CD14-positive monocyte (primary cell): ENCODE results near the gene CASK. TPM values are rescaled to one million over a fixed set of nuclear protein-coding genes. Genes with fewer than 3 reads are reported as not detected.
"Not testable (repeated sequence)": the region's sequence is repeated elsewhere in the genome, so short reads cannot be mapped to it uniquely, and the experiment has no call there.

ENCODE experiments used
- DNase-seq, 3 donors: peaks; one replicate each; pipeline ENCODE4 v3.0.0-alpha.2; 2011 to 2022
- H2AFZ ChIP-seq: 2 replicates; pipeline ENCODE4 v1.6.0; 2012; ENCODE audit warnings: mild to moderate bottlenecking, low read depth, low read length, inconsistent platforms; ENCODE audit not compliant: insufficient read depth, poor library complexity, severe bottlenecking
- H3K27ac ChIP-seq, 2 donors: 1 replicate in 1 of 2; 2 replicates in 1 of 2; pipeline ENCODE4 v1.5.1; 2012 to 2013; ENCODE audit warnings: low read length in 2 of 2, control low read depth in 1 of 2, inconsistent platforms in 1 of 2, low read depth in 1 of 2, mild to moderate bottlenecking in 1 of 2
- H3K27me3 ChIP-seq, 2 donors: one replicate each; pipeline versions ENCODE4 v1.6.0 to v1.6.1; 2011 to 2013; ENCODE audit warnings: low read length in 2 of 2; ENCODE audit not compliant: control insufficient read depth in 2 of 2, insufficient read depth in 2 of 2
- H3K36me3 ChIP-seq, 2 donors: replicated peaks in 1 of 2; 1 replicate in 1 of 2; 2 replicates in 1 of 2; pipeline versions ENCODE4 v1.5.1 to v1.6.1; 2012 to 2013; ENCODE audit warnings: low read length in 2 of 2, control low read depth in 1 of 2, inconsistent platforms in 1 of 2, mild to moderate bottlenecking in 1 of 2; ENCODE audit not compliant: insufficient read depth in 2 of 2, control insufficient read depth in 1 of 2
- H3K4me1 ChIP-seq, 2 donors: 1 replicate in 1 of 2; 2 replicates in 1 of 2; pipeline versions ENCODE4 v1.5.1 to v1.6.1; 2012 to 2013; ENCODE audit warnings: low read length in 2 of 2, control low read depth in 1 of 2, inconsistent platforms in 1 of 2, mild to moderate bottlenecking in 1 of 2, moderate library complexity in 1 of 2; ENCODE audit not compliant: insufficient read depth in 2 of 2, control insufficient read depth in 1 of 2
- H3K4me2 ChIP-seq: replicated peaks from 2 replicates; pipeline ENCODE3; 2012; ENCODE audit warnings: low read length, moderate library complexity, mild to moderate bottlenecking; ENCODE audit not compliant: poor library complexity, severe bottlenecking; ENCODE audit errors: extremely low read depth
- H3K4me3 ChIP-seq, 3 experiments: fragments of 200-600 bp in 1 of 3; sonication (generic) in 1 of 3; replicated peaks in 1 of 3; 1 replicate in 2 of 3; 2 replicates in 1 of 3; pipeline ENCODE4 v1.5.1; 2011 to 2013; ENCODE audit warnings: low read length in 3 of 3, mild to moderate bottlenecking in 3 of 3, control low read depth in 2 of 3, low read depth in 2 of 3, inconsistent platforms in 1 of 3, moderate library complexity in 1 of 3
- H3K79me2 ChIP-seq: 2 replicates; pipeline ENCODE4 v1.6.0; 2012; ENCODE audit warnings: mild to moderate bottlenecking, control low read depth, inconsistent platforms, low read length, moderate library complexity; ENCODE audit not compliant: insufficient read depth
- H3K9ac ChIP-seq: 2 replicates; pipeline ENCODE4 v1.6.0; 2017; ENCODE audit warnings: low read length, mild to moderate bottlenecking; ENCODE audit not compliant: insufficient read depth, poor library complexity, severe bottlenecking
- H3K9me3 ChIP-seq, 2 donors: replicated peaks in 1 of 2; 1 replicate in 1 of 2; 2 replicates in 1 of 2; pipeline versions ENCODE4 v1.5.1 to v1.6.1; 2012 to 2013; ENCODE audit warnings: low read length in 2 of 2, control low read depth in 1 of 2; ENCODE audit not compliant: control insufficient read depth in 1 of 2, insufficient read depth in 1 of 2
- H4K20me1 ChIP-seq: 2 replicates; pipeline ENCODE4 v1.6.0; 2012; ENCODE audit warnings: mild to moderate bottlenecking, low read length, control low read depth, moderate library complexity; ENCODE audit not compliant: insufficient read depth
- H3K27ac Mint-ChIP-seq, 7 donors: one replicate each; pipeline ENCODE4 v1.8.0; 2020; ENCODE audit warnings: mild to moderate bottlenecking in 7 of 7, mixed read lengths in 7 of 7, moderate library complexity in 6 of 7, inconsistent platforms in 2 of 7
- H3K27me3 Mint-ChIP-seq, 3 donors: one replicate each; pipeline ENCODE4 v1.8.0; 2021 to 2022; ENCODE audit warnings: low read depth in 3 of 3, mild to moderate bottlenecking in 3 of 3, mixed read lengths in 3 of 3, moderate library complexity in 3 of 3, inconsistent platforms in 1 of 3
- H3K36me3 Mint-ChIP-seq, 2 donors: one replicate each; pipeline ENCODE4 v1.8.0; 2020; ENCODE audit warnings: mixed read lengths in 2 of 2, inconsistent platforms in 1 of 2, mild to moderate bottlenecking in 1 of 2
- H3K4me1 Mint-ChIP-seq: one replicate; pipeline ENCODE4 v1.8.0; 2020; ENCODE audit warnings: mild to moderate bottlenecking, mixed read lengths
- H3K4me3 Mint-ChIP-seq, 2 donors: one replicate each; pipeline ENCODE4 v1.8.0; 2020; ENCODE audit warnings: mild to moderate bottlenecking in 2 of 2, mixed read lengths in 2 of 2, moderate library complexity in 1 of 2
- H3K9me3 Mint-ChIP-seq, 7 donors: one replicate each; pipeline ENCODE4 v1.8.0; 2020 to 2022; ENCODE audit warnings: mixed read lengths in 7 of 7, mild to moderate bottlenecking in 6 of 7, moderate library complexity in 6 of 7, inconsistent platforms in 2 of 7
- WGBS: methylation state at CpG from one replicate; pipeline ENCODE4 v1.1.5; 2013; ENCODE audit warnings: missing lambda C conversion rate; ENCODE audit not compliant: insufficient coverage; 5-methylcytosine and 5-hydroxymethylcytosine counted together
- intact Hi-C, 2 donors: fragments of 100-400 bp; cut with micrococcal nuclease; formaldehyde crosslinking; loops; one replicate each; pipeline versions ENCODE4 v1.15.0 to v1.15.1; 2023
- polyA plus RNA-seq, 3 donors: library from polyadenylated mRNA; depleted of rRNA in 1 of 3; unstranded in 2 of 3; stranded (reverse) in 1 of 3; fragments of 300-500 nt in 2 of 3; fragments of >200 nt in 1 of 3; fragmentation: Illumina TruSeq in 2 of 3; gene quantifications; 1 replicate in 2 of 3; 2 replicates in 1 of 3; pipeline ENCODE4 v1.2.3, GENCODE V29; 2012 to 2021
- TF ChIP-seq, protein P1 (sequence below): fragments of 200-600 bp; IDR thresholded peaks from one replicate; pipeline ENCODE4 v1.8.0; 2022; ENCODE audit warnings: antibody characterized with exemption, mild to moderate bottlenecking

The CASK gene
- polyA plus RNA-seq, 3 donors, result 0.48 to 7.4 (median 2.5) TPM

DNA sequence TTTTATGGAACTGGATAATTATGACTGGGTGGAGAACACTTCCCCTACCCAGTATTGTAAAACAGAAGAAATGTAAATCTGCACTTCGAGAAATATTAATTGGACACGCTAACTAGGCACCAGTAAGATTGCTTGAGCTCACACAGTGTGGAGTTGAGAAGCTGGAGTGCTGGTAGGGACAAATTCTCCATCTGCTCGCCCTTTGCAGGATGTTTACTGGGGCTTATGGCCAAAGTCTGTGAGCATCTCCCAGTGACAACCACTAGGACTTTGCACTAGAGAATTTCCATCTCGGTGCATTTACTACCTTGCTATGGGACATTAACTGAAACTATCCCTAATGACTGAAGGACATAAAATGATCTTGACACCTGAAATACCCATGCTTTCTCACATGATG is 268.3 kb downstream of the CASK start:
- no peak overlapping the region for H2AFZ ChIP-seq
- DNase-seq, result no peak
- H3K36me3 ChIP-seq, result peaks cover 7 to 25% of the 10 kb centered on the region in 2 donors

DNA sequence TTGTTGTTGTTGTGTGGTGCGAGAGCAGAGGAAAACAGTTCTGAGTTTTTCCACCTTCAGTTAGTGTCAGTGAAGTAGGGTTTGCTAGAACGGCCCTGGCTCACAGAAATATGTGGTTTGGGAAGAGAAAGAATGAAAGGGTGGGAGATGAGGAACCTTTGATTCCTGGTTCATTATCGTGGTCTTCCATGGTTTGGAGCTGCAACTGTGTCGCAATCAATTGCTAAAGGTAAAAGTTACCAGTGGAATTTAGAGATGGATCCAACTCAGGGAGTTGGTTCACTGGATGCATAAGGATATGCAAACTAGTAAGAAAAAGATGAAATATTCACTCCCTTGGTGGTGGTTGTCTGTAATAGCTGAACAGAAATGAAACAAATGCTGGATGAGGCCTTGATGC is 270.2 kb downstream of the CASK start:
- no peaks in the 10 kb centered on the region for H3K79me2 ChIP-seq
- H3K9me3 ChIP-seq, result peaks cover 4 to 5% of the 10 kb centered on the region in 2 donors
- intact Hi-C loops, result no loop called here
- no peak for DNase-seq
- no peak overlapping the region for H2AFZ ChIP-seq
- TF ChIP-seq, protein P1, sequence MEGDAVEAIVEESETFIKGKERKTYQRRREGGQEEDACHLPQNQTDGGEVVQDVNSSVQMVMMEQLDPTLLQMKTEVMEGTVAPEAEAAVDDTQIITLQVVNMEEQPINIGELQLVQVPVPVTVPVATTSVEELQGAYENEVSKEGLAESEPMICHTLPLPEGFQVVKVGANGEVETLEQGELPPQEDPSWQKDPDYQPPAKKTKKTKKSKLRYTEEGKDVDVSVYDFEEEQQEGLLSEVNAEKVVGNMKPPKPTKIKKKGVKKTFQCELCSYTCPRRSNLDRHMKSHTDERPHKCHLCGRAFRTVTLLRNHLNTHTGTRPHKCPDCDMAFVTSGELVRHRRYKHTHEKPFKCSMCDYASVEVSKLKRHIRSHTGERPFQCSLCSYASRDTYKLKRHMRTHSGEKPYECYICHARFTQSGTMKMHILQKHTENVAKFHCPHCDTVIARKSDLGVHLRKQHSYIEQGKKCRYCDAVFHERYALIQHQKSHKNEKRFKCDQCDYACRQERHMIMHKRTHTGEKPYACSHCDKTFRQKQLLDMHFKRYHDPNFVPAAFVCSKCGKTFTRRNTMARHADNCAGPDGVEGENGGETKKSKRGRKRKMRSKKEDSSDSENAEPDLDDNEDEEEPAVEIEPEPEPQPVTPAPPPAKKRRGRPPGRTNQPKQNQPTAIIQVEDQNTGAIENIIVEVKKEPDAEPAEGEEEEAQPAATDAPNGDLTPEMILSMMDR, result no peak
- no peaks in the 10 kb centered on the region for H4K20me1 ChIP-seq
- Mint-ChIP-seq H3K4me3 (no peak overlapping the region), H3K9me3 (peaks cover 3 to 16% (median 11%) of the 10 kb centered on the region in 7 donors), H3K27me3 (peaks cover 0 to 4% (median 0%) of the 10 kb centered on the region in 3 donors), H3K4me1 (no peaks in the 10 kb centered on the region), H3K27ac (no peak overlapping the region), H3K36me3 (peaks cover 37 to 40% of the 10 kb centered on the region in 2 donors)
- H3K27ac ChIP-seq, result no peak overlapping the region
- H3K4me3 ChIP-seq, result no peak overlapping the region
- WGBS, result 100% methylated on average over 1 of the region's 4 CpGs
- H3K4me1 ChIP-seq, result no peaks in the 10 kb centered on the region
- H3K27me3 ChIP-seq, result no peaks in the 10 kb centered on the region
- peaks cover under 1 to 8% of the 10 kb centered on the region in 2 donors for H3K36me3 ChIP-seq
- H3K9ac ChIP-seq, result no peak overlapping the region
- no peak overlapping the region for H3K4me2 ChIP-seq

More for the DNA sequence above, 268.3 kb downstream of the CASK start:
- Mint-ChIP-seq H3K4me1 (no peaks in the 10 kb centered on the region), H3K36me3 (peaks cover 42 to 43% of the 10 kb centered on the region in 2 donors), H3K9me3 (peaks cover 0 to 6% (median 0%) of the 10 kb centered on the region in 7 donors), H3K27me3 (peaks cover 0 to 4% (median 0%) of the 10 kb centered on the region in 3 donors), H3K27ac (no peak overlapping the region), H3K4me3 (no peak overlapping the region)
- Histone ChIP-seq H3K27ac (no peak overlapping the region), H3K4me2 (no peak overlapping the region), H4K20me1 (no peaks in the 10 kb centered on the region), H3K4me3 (no peak overlapping the region), H3K9ac (no peak overlapping the region), H3K9me3 (no peaks in the 10 kb centered on the region), H3K4me1 (no peaks in the 10 kb centered on the region), H3K27me3 (no peaks in the 10 kb centered on the region), H3K79me2 (no peaks in the 10 kb centered on the region)
- intact Hi-C loops, result no loop called here
- WGBS, result no CpG with 5 or more reads among the region's 4 CpGs
- TF ChIP-seq, protein P1, result no peak

DNA sequence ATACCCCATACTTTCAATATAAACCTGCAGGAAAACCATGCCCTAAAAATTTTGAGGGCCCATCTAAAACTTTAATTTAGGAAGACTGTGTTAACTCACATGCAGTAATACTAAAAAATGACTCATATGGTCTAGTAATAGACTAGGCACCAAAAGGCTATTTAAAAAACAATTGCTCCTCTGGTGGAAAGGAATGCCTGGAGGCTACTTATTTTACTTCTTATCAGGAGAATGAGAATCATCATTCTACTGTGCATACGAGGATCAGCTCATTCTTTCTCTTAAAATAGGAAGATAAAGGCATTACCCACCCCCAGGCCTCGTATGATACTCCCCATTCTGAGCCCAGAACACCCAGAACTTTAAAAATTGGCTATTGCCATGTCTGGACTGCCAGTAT is 277.2 kb downstream of the CASK start:
- H3K36me3 Mint-ChIP-seq, result peaks cover 16% of the 10 kb centered on the region in 2 donors
- H3K9ac ChIP-seq, DNase-seq, intact Hi-C loops, H3K27ac Mint-ChIP-seq, H3K4me2 ChIP-seq, H4K20me1 ChIP-seq, H2AFZ ChIP-seq, H3K4me3 ChIP-seq, H3K27me3 Mint-ChIP-seq, H3K36me3 ChIP-seq, H3K4me1 ChIP-seq, H3K27me3 ChIP-seq, H3K27ac ChIP-seq, H3K4me3 Mint-ChIP-seq, H3K79me2 ChIP-seq, H3K4me1 Mint-ChIP-seq: not testable (repeated sequence)
- no CpG with 5 or more reads among the region's 2 CpGs for WGBS
- peaks cover 10 to 39% (median 20%) of the 10 kb centered on the region in 7 donors for H3K9me3 Mint-ChIP-seq
- peaks cover 4 to 16% of the 10 kb centered on the region in 2 donors for H3K9me3 ChIP-seq
